ENCODE data around the gene FAF2. TPM values are rescaled to one million over a fixed set of nuclear protein-coding genes. Genes with fewer than 3 reads are reported as not detected.

FAF2 gene
- total RNA-seq, 1 donor from 2014 or later = 45.5 TPM

DNA sequence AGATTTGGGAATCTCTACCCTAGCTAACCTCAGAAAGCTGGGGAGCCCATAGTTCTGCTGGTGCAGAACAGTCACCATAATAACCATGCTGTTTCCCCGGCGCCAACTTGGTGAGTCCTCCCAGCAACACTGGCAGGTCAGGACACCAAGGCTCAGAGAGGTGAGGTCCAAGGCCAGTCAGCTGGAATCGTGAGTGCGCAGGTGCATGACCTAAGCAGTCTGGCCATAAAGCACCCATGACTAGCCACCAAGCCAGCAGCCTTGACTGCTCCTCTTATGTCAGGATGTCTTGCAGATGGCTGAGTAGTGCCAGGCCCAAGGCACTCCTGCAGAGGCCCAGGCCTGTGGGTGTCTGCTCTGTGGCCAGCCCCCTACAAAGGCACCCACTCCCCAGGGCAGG, 86.5 kb downstream of the FAF2 start:
- no peak overlapping the region for H3K4me3 ChIP-seq (ENCODE audit: low read depth, low read length)

DNA sequence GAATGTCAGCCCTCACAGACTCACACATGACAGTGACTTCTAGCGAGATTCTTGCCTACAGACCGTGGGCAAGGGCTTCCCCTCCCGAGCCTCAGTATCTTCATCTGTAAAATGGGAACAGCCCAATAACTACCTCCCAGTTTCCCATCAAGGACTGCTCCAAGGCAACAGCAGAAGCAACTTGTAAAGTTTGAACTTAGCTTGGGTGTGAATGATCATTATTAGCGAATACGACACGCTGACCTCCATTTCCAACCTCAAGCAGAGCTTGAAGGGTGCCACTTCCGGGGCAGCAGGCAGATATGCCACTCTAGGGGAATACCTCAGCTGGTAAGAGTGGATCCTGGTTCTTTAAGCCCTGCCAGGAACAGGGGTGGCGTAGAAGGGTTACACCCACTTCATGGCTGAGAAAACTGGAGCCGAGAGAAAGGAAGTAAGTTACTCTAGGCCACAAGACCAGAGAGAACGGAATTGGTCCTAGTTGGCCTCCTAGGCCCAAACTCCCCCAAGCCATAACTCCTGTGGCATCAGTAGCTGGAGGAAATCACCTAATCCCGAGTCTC, 87.0 kb downstream of the FAF2 start:
- peak overlapping the region; percentile 97 for H3K4me3 ChIP-seq (ENCODE audit: low read depth, low read length)
- H3K36me3 ChIP-seq (ENCODE audit: control insufficient read depth, insufficient read depth, low read length) = peaks cover 3% of the 10 kb centered on the region
- no peak for DNase-seq (ENCODE audit: low read depth)
- TF ChIP-seq, protein P1, sequence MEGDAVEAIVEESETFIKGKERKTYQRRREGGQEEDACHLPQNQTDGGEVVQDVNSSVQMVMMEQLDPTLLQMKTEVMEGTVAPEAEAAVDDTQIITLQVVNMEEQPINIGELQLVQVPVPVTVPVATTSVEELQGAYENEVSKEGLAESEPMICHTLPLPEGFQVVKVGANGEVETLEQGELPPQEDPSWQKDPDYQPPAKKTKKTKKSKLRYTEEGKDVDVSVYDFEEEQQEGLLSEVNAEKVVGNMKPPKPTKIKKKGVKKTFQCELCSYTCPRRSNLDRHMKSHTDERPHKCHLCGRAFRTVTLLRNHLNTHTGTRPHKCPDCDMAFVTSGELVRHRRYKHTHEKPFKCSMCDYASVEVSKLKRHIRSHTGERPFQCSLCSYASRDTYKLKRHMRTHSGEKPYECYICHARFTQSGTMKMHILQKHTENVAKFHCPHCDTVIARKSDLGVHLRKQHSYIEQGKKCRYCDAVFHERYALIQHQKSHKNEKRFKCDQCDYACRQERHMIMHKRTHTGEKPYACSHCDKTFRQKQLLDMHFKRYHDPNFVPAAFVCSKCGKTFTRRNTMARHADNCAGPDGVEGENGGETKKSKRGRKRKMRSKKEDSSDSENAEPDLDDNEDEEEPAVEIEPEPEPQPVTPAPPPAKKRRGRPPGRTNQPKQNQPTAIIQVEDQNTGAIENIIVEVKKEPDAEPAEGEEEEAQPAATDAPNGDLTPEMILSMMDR (IDR thresholded peaks at IDR 0.05; ENCODE audit: insufficient read depth, low read length, poor library complexity, severe bottlenecking) = no peak
- no peaks in the 10 kb centered on the region for H3K27me3 ChIP-seq (ENCODE audit: control insufficient read depth, insufficient read depth, low read length)

More for the DNA sequence above, 86.5 kb downstream of the FAF2 start:
- Histone ChIP-seq H3K36me3 (ENCODE audit: control insufficient read depth, insufficient read depth, low read length) (peaks cover 3% of the 10 kb centered on the region), H3K27me3 (ENCODE audit: control insufficient read depth, insufficient read depth, low read length) (no peaks in the 10 kb centered on the region)
- TF ChIP-seq, protein P1 (IDR thresholded peaks at IDR 0.05; ENCODE audit: insufficient read depth, low read length, poor library complexity, severe bottlenecking) = no peak
- DNase-seq (ENCODE audit: low read depth) = no peak

DNA sequence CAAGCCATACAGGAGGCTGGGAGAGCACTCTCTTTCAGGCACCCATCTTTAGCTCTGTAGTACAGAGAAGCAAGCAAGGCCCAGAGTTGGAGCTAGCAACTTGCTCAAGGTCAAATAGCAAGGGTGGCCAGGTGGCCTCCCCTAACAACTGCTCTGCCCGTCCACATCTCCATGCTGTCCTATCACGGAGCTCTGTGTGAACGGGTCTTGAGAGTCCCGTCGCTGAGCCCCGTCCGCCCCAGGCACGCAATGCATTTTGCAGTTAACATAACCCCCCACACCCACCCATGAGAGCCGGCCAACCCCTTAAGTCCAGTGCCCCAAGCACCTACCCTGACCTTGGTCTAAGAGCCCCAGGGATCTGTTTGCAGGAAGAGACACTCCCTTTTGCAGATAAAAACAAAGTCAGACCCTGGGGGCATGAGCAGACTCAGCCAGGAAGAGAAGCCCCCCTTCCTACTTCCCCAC, 87.5 kb downstream of the FAF2 start:
- TF ChIP-seq, protein P1 (IDR thresholded peaks at IDR 0.05; ENCODE audit: insufficient read depth, low read length, poor library complexity, severe bottlenecking) = no peak
- Histone ChIP-seq H3K27me3 (ENCODE audit: control insufficient read depth, insufficient read depth, low read length) (no peaks in the 10 kb centered on the region), H3K36me3 (ENCODE audit: control insufficient read depth, insufficient read depth, low read length) (peaks cover 3% of the 10 kb centered on the region), H3K4me3 (ENCODE audit: low read depth, low read length) (peak overlapping the region; percentile 97)
- no peak for DNase-seq (ENCODE audit: low read depth)

DNA sequence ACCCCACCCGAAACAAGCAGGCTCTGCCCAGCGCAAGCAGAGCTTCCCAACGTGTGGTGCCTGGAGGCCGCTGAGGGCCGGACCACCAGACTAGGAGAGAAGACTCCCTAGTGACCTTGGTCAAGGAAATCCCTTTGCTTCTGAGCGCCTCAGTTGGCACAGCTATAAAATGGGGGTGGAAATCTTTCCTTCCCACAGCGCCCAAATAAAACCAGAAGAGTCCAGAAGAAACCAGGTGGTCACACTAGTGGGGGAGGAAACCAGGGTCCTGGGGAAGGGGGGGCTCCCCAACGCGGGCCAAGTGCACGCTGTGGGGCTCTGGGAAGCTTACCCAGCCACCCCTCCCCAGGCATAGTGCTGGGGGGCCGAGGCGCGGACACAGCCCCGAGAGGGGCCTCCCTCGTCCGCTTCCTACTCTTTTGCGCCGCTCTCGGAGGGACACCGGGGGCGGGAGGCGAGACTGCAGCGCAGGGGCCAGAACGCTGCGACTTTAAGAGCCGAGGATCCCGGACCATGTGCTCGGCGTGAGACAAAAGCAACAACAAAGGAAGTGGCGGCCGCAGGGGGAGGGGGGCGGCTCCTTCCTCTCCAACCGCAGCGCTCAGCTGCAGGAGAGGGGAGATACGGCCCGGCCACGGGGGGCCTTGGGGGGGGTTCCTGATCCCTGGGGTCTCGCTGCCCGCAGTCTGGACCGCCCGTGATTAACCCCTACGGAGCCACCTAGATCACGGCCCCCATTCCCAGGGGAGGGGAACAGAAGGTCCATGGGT, 88.1 kb downstream of the FAF2 start:
- DNase-seq (ENCODE audit: low read depth) = no peak
- Histone ChIP-seq H3K27me3 (ENCODE audit: control insufficient read depth, insufficient read depth, low read length) (no peaks in the 10 kb centered on the region), H3K36me3 (ENCODE audit: control insufficient read depth, insufficient read depth, low read length) (peaks cover 3% of the 10 kb centered on the region), H3K4me3 (ENCODE audit: low read depth, low read length) (peak overlapping the region; percentile 97)
- TF ChIP-seq, protein P1 (IDR thresholded peaks at IDR 0.05; ENCODE audit: insufficient read depth, low read length, poor library complexity, severe bottlenecking) = no peak

DNA sequence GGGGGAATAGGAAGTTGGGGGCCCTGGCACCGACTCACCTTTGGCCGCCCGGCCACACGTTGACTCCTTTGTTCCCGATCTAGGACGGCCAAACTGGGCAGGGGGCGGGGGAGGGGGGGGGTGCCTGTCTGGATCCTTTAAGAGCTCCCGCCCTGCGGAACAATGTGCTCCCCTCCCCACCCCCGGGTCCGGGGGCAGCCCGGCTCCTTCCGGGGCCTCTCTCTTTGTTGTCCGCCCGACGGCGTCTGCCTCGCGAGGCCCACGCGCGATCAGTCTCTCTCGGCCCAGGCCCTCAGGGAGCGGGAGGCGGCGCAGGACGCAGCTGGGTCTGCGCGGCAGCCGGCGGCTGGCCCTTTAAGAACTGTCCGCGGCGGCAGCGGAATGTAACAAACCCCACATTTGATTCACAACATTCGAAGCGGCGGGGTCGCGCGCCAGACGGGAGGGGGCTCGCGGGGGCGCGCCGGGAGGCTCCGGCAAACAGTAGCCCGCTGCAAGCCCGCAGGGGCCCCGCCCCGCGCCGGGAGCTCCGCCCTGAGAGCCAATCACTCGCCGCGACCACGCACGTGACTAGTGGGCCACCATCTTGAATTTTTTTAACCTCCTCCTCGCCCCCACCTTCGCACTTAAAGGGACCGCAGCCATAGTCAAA, 88.8 kb downstream of the FAF2 start, which contains the start of gene RNF44:
Gene RNF44, minus strand, starts transcription at position 501 of the 652 bp plus-strand sequence. CDS start 4,930 bp downstream, outside the sequence.
- no peaks in the 10 kb centered on the region for H3K27me3 ChIP-seq (ENCODE audit: control insufficient read depth, insufficient read depth, low read length)
- DNase-seq (ENCODE audit: low read depth) = peak; percentile 83
- no peaks in the 10 kb centered on the region for H3K36me3 ChIP-seq (ENCODE audit: control insufficient read depth, insufficient read depth, low read length)
- peak within 1 kb of the TSS; percentile 97 for H3K4me3 ChIP-seq (ENCODE audit: low read depth, low read length)
- TF ChIP-seq, protein P1 (IDR thresholded peaks at IDR 0.05; ENCODE audit: insufficient read depth, low read length, poor library complexity, severe bottlenecking) = no peak

Data from kidney epithelial cell (primary cell).